ENCODE data around the gene FA2H. TPM values are rescaled to one million over a fixed set of nuclear protein-coding genes. Genes with fewer than 3 reads are reported as not detected.

FA2H gene
- total RNA-seq, 1 donor from 2014 or later = not detected

DNA sequence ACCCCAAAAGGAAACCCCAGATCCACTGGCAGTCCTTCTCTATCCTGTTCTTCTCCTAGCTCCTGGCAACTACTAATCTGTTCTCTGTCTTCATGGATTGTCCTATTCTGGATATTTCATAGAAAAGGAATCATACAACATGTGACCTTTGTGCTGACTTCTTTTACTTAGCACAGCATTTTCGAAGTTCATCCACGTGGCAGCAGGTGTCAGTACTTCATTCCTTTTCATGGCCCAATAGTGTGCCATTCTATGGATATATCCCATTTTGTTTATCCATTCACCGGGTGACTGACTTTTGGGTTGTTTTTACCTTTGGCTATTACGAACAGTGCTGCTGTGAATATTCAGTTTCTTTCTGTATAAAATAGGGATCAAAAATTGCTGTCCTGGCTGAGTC is 10.4 kb upstream of the FA2H start:
- no peaks in the 10 kb centered on the region for H3K79me2 ChIP-seq (ENCODE audit: low read depth)
- Mint-ChIP-seq H3K9me3 (no peaks in the 10 kb centered on the region), H3K27me3 (ENCODE audit: insufficient read depth, low read depth) (peaks cover 2% of the 10 kb centered on the region), H3K4me1 (no peaks in the 10 kb centered on the region), H3K36me3 (no peaks in the 10 kb centered on the region), H3K4me3 (no peak overlapping the region), H3K27ac (no peak overlapping the region)
- H2AFZ ChIP-seq (replicated peaks) = no peak overlapping the region
- H3K4me1 ChIP-seq = no peaks in the 10 kb centered on the region
- H3K9ac ChIP-seq = no peak overlapping the region
- H3K9me3 ChIP-seq (ENCODE audit: low read depth) = no peaks in the 10 kb centered on the region
- H3K4me2 ChIP-seq = no peak overlapping the region
- H3K36me3 ChIP-seq = no peaks in the 10 kb centered on the region
- H3K27ac ChIP-seq = no peak overlapping the region
- H4K20me1 ChIP-seq (ENCODE audit: low read depth) = no peaks in the 10 kb centered on the region
- H3F3A ChIP-seq (ENCODE audit: low read depth) = no peaks in the 10 kb centered on the region
- H3K27me3 ChIP-seq = no peaks in the 10 kb centered on the region
- no peak for DNase-seq (ENCODE audit: low spot score)
- H3K4me3 ChIP-seq = no peak overlapping the region
- TF ChIP-seq EZH2phosphoT487 (IDR thresholded peaks at IDR 0.05) (no peak), EZH2 (IDR thresholded peaks at IDR 0.05) (no peak)
- TF ChIP-seq, protein P1, sequence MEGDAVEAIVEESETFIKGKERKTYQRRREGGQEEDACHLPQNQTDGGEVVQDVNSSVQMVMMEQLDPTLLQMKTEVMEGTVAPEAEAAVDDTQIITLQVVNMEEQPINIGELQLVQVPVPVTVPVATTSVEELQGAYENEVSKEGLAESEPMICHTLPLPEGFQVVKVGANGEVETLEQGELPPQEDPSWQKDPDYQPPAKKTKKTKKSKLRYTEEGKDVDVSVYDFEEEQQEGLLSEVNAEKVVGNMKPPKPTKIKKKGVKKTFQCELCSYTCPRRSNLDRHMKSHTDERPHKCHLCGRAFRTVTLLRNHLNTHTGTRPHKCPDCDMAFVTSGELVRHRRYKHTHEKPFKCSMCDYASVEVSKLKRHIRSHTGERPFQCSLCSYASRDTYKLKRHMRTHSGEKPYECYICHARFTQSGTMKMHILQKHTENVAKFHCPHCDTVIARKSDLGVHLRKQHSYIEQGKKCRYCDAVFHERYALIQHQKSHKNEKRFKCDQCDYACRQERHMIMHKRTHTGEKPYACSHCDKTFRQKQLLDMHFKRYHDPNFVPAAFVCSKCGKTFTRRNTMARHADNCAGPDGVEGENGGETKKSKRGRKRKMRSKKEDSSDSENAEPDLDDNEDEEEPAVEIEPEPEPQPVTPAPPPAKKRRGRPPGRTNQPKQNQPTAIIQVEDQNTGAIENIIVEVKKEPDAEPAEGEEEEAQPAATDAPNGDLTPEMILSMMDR (IDR thresholded peaks at IDR 0.05) = no peak

DNA sequence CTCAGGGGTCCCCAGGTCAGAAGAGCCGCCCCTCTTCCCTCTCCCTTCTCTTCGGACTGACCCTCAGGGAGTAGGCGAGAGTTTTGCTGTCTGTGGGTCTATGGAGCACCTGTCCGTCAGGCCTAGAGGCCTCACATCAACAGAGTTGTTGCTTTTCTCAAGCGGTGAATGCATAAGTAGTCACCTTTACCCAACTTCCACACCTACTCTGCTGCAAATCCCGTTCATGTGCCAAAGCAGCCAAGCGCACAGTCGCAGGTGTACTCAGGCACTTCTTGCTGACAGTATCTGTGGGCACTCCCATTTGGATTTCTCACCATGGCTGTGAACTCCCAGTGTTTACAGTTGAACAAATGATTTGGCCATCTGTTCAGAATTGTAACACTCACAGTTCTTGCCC is 4.0 kb upstream of the FA2H start:
- H3K27me3 Mint-ChIP-seq (ENCODE audit: insufficient read depth, low read depth) = peaks cover 18% of the 10 kb centered on the region
- no peak overlapping the region for H3K27ac ChIP-seq
- H3K4me2 ChIP-seq = no peak overlapping the region

DNA sequence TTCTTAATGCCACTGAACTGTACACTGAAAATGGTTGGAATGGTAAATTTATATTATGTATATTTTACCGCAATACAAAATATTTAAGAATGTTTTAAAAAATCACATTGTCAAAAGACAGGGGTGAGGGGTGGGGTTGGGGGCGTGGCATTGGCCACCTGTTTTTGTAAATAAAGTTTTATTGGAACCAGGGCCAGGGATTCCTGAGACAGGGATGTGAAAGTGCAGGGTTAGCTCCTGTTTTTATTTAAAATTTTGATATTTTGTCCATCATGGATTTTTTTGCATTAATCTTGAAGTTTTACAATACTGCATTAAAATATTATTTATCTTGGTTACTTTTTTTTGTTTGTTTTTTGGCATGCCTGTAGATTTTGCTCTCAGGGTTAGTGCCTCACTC is 2.3 kb upstream of the FA2H start:
- H3K4me1 ChIP-seq = peaks cover 7% of the 10 kb centered on the region
- H3K9ac ChIP-seq = no peak overlapping the region
- no peaks in the 10 kb centered on the region for H3K79me2 ChIP-seq (ENCODE audit: low read depth)
- peaks cover 19% of the 10 kb centered on the region for H3F3A ChIP-seq (ENCODE audit: low read depth)
- H3K27me3 ChIP-seq = peaks cover 46% of the 10 kb centered on the region
- Mint-ChIP-seq H3K27me3 (ENCODE audit: insufficient read depth, low read depth) (peaks cover 32% of the 10 kb centered on the region), H3K4me3 (no peak overlapping the region), H3K36me3 (no peaks in the 10 kb centered on the region), H3K4me1 (peaks cover 11% of the 10 kb centered on the region), H3K9me3 (no peaks in the 10 kb centered on the region), H3K27ac (no peak overlapping the region)
- TF ChIP-seq, protein P1 (IDR thresholded peaks at IDR 0.05) = no peak
- TF ChIP-seq EZH2 (IDR thresholded peaks at IDR 0.05) = no peak
- TF ChIP-seq EZH2phosphoT487 (IDR thresholded peaks at IDR 0.05) = no peak
- peaks cover 4% of the 10 kb centered on the region for H4K20me1 ChIP-seq (ENCODE audit: low read depth)
- H3K9me3 ChIP-seq (ENCODE audit: low read depth) = no peaks in the 10 kb centered on the region
- DNase-seq (ENCODE audit: low spot score) = no peak
- H3K4me2 ChIP-seq = no peak overlapping the region
- no peaks in the 10 kb centered on the region for H3K36me3 ChIP-seq
- H2AFZ ChIP-seq (replicated peaks) = no peak overlapping the region
- no peak overlapping the region for H3K27ac ChIP-seq
- no peak overlapping the region for H3K4me3 ChIP-seq

More for the DNA sequence above, 4.0 kb upstream of the FA2H start:
- no peak overlapping the region for H3K27ac Mint-ChIP-seq
- Histone ChIP-seq H3K79me2 (ENCODE audit: low read depth) (no peaks in the 10 kb centered on the region), H4K20me1 (ENCODE audit: low read depth) (peaks cover 4% of the 10 kb centered on the region), H3K9me3 (ENCODE audit: low read depth) (no peaks in the 10 kb centered on the region), H3K27me3 (peaks cover 30% of the 10 kb centered on the region), H2AFZ (replicated peaks) (no peak overlapping the region), H3F3A (ENCODE audit: low read depth) (peaks cover 15% of the 10 kb centered on the region), H3K4me1 (peaks cover 7% of the 10 kb centered on the region), H3K4me3 (no peak overlapping the region), H3K36me3 (no peaks in the 10 kb centered on the region), H3K9ac (no peak overlapping the region)
- H3K9me3 Mint-ChIP-seq = no peaks in the 10 kb centered on the region
- TF ChIP-seq EZH2 (IDR thresholded peaks at IDR 0.05) (no peak), EZH2phosphoT487 (IDR thresholded peaks at IDR 0.05) (no peak)
- TF ChIP-seq, protein P1 (IDR thresholded peaks at IDR 0.05) = no peak
- H3K36me3 Mint-ChIP-seq = no peaks in the 10 kb centered on the region
- DNase-seq (ENCODE audit: low spot score) = no peak
- peaks cover 10% of the 10 kb centered on the region for H3K4me1 Mint-ChIP-seq
- no peak overlapping the region for H3K4me3 Mint-ChIP-seq
